Measurements from ENCODE around the gene ANKRD24.

The ANKRD24 gene

GRCh38 chr19:4197625-4198466 lies 15.4 kb downstream of the ANKRD24 start:
- in situ Hi-C loops (cut with HindIII; ENCODE audit: low sequenced_read_pairs): no loop called here

GRCh38 chr19:4198467-4199126 lies 16.1 kb downstream of the ANKRD24 start:
- in situ Hi-C loops (cut with HindIII; ENCODE audit: low sequenced_read_pairs): no loop called here

DNA sequence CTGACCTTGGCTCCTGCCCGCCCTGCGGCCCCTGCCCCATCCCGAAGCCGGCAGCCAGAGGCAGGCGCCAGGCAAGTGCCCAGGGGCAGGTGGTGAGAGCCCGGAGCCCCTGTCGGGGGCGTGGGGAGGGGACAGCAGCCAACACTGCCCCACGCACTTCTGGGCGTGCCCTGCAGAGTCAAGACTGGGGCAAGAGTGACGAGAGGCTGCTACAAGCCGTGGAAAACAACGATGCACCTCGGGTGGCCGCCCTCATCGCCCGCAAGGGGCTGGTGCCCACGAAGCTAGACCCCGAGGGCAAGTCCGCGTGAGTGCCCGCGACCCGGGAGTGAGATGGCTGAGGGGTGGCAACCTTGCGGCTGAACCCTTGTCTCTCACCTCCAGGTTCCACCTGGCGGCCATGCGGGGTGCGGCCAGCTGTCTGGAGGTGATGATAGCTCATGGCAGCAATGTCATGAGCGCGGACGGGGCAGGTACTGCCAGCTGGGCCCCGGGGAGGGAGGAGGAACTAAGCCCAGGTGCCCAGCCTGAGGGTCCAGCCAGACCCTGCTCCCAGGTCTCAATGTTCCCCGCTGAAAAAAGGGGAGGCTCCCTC lies 17.3 kb downstream of the ANKRD24 start:
- in situ Hi-C loops (cut with HindIII; ENCODE audit: low sequenced_read_pairs): loop anchor here (25.0 kb wide), 1 partner anchor 212 kb away; the partner anchor contains the start of gene EEF2

DNA sequence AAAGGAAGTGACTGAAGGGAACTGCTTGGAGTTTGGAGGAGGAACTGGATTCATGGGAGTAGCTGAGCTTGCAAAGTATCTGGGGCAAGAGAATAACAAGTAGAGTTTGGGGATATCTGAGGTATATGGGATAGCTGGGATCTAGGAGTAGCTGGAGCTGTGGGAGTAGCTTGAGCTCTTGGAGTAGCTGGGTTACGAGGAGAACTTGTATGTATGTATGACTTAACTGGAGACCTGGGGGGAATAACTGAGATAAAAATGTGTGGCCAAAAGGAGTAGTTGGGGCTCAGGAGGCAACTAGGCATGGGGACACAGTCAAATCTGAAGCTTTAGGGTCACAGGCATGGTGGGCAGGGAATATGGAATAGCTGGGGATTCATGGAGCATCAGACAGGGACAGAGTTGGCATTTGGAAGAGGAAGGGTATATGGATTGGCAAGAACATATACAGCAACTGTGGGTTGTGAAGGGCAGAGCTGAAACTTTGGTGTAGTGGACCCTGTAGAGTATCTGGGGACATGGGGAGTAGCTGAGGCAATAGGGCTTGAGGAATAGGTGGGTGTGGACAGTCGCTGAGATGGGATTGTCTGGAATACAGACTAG lies 18.6 kb downstream of the ANKRD24 start:
- in situ Hi-C loops (cut with HindIII; ENCODE audit: low sequenced_read_pairs): loop anchor here (25.0 kb wide), 1 partner anchor 214 kb away; the partner anchor contains the start of gene EEF2

GRCh38 chr19:4201798-4202197 lies 19.3 kb downstream of the ANKRD24 start:
- in situ Hi-C loops (cut with HindIII; ENCODE audit: low sequenced_read_pairs): loop anchor here (25.0 kb wide), 1 partner anchor 214 kb away; the partner anchor contains the start of gene EEF2

DNA sequence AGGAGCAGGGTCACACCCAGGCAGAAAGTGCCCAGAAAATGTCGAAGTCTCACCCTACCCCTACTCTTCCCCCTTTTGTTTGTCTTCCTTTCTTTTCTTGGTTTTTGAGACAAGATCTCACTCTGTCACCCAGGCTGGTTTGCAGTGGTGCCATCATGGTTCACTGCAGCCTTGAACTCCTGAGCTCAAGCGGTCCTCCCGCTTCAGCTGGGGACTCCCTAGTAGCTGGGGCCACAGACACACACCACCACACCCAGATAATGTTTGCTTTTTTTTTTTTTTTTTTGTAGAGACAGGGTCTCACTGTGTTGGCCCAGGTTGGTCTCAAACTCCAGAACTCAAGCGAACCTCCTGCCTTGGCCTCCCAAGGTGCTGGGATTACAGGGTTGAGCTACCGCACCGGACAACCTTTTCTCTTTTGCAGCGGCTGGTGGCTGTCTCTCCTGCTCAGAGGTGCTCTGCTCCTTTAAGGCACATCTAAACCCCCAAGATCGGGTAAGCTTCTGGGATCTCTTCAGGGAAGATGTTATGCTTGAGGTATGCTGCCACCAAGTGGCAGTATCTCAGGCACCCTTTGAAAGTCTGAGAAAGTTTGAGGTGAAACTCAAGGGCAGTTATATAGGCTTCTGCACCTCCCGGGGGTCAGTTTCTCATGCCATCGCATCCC lies 24.5 kb downstream of the ANKRD24 start:
- in situ Hi-C loops (cut with HindIII; ENCODE audit: low sequenced_read_pairs): loop anchor here (25.0 kb wide), 1 partner anchor 220 kb away; the partner anchor contains the start of gene EEF2

DNA sequence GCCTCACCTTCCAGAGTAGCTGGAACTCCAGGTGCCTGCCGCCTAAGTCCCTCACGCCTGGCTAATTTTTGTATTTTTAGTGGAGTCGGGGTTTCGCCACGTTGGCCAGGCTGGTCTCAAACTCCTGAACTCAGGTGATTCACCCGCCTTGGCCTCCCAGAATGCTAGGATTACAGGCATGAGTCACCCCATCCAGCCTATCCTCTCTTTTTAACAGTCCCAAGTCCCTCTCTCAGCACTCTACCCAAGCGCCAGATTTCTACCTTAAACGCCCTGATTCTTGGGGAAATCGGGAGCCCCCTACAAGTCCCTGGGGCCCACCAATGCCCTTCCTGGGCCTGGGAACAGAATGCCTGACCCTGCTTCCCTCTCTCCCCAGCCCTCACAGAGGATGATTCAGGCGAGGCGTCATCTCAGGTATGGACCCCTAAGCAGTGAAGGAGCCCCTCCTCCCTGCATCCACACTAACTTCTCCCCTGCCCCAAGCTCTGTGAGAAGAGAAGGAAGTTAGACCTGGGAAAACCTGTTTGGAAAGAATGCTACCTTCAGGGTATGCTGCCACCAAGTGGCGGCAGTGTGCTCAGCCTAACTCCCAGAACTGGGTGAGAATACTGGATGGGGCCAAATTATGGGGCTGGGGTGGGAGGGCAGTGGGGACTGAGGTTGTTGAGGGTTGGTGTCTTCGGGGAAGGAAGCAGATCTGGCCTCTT lies 26.1 kb downstream of the ANKRD24 start:
- in situ Hi-C loops (cut with HindIII; ENCODE audit: low sequenced_read_pairs): loop anchor here (25.0 kb wide), 1 partner anchor 221 kb away; the partner anchor contains the start of gene EEF2

- in situ Hi-C loops (cut with HindIII; ENCODE audit: low sequenced_read_pairs): loop anchor here (25.0 kb wide), 1 partner anchor 223 kb away; the partner anchor contains the start of gene EEF2
These were observed 27.8 kb downstream of the ANKRD24 start for GRCh38 chr19:4210166-4210731.

GRCh38 chr19:4213116-4213515 lies 30.6 kb downstream of the ANKRD24 start:
- in situ Hi-C loops (cut with HindIII; ENCODE audit: low sequenced_read_pairs): loop anchor here (25.0 kb wide), 1 partner anchor 226 kb away; the partner anchor contains the start of gene EEF2

DNA sequence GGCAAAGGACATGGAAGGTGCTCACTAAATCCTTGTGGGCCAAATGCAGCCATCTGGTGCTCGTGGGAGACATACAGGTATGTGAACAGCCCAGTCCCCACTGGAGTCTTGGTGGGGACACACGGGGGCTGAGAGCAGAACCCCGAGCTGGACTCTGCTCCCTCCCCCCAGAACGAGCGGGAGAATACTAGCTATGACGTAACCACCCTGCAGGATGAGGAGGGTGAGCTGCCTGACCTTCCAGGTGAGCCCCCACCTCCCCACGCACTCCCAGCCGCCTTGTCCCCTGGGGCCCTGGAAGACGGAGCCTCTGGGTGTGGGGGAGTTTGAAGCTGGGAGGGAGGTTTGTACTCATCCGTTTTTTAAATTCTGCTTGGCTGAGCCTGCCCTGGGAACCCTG lies 33.3 kb downstream of the ANKRD24 start:
- in situ Hi-C loops (cut with HindIII; ENCODE audit: low sequenced_read_pairs): loop anchor here (25.0 kb wide), 1 partner anchor 229 kb away; the partner anchor contains the start of gene EEF2

DNA sequence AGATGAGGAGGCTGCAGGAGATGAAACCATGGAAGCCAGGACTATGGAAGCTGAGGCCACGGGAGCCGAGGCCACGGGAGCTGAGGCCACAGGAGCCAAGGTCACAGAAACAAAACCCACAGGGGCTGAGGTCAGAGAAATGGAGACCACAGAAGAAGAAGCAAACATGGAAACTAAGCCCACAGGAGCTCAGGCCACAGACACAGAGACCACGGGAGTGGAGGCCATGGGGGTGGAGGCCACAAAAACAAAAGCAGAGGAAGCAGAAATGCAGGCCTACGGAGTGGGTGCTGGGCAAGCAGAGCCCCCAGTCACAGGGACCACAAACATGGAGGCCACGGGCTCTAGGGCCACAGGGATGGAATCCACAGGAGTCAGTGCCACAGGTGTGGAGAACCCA lies 34.4 kb downstream of the ANKRD24 start:
- in situ Hi-C loops (cut with HindIII; ENCODE audit: low sequenced_read_pairs): loop anchor here (25.0 kb wide), 1 partner anchor 230 kb away; the partner anchor contains the start of gene EEF2

DNA sequence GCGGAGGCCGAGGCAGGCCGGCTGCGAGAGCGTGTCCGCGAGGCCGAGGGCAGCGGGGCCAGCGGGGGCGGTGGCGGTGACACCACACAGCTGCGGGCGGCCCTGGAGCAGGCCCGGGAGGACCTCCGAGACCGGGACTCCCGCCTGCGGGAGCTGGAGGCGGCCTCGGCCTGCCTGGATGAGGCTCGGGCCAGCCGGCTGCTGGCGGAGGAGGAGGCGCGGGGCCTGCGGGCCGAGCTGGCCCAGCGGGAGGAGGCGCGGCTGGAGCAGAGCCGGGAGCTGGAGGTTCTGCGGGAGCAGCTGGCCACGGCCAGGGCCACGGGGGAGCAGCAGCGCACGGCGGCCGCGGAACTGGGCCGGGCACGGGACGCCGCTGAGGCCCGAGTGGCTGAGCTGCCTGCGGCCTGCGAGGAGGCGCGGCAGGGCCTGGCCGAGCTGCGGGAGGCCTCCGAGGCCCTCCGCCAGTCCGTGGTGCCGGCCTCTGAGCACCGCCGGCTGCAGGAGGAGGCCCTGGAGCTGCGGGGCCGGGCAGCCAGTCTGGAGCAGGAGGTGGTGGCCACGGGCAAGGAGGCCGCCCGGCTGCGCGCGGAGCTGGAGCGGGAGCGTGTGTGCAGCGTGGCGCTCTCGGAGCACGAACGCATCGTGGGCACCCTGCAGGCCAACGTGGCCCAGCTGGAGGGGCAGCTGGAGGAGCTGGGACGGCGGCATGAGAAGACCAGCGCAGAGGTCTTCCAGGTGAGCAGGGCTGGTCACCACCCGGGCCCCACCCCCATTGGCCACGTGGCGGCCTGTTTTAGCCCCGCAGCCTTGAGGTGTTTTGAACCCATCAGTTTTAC lies 35.2 kb downstream of the ANKRD24 start:
- in situ Hi-C loops (cut with HindIII; ENCODE audit: low sequenced_read_pairs): loop anchor here (25.0 kb wide), 1 partner anchor 230 kb away; the partner anchor contains the start of gene EEF2

- in situ Hi-C loops (cut with HindIII; ENCODE audit: low sequenced_read_pairs): loop anchor here (25.0 kb wide), 1 partner anchor 231 kb away; the partner anchor contains the start of gene EEF2
These were observed 36.0 kb downstream of the ANKRD24 start for GRCh38 chr19:4218523-4218922.

GRCh38 chr19:4220188-4220587 lies 37.7 kb downstream of the ANKRD24 start:
- in situ Hi-C loops (cut with HindIII; ENCODE audit: low sequenced_read_pairs): loop anchor here (25.0 kb wide), 1 partner anchor 233 kb away; the partner anchor contains the start of gene EEF2

DNA sequence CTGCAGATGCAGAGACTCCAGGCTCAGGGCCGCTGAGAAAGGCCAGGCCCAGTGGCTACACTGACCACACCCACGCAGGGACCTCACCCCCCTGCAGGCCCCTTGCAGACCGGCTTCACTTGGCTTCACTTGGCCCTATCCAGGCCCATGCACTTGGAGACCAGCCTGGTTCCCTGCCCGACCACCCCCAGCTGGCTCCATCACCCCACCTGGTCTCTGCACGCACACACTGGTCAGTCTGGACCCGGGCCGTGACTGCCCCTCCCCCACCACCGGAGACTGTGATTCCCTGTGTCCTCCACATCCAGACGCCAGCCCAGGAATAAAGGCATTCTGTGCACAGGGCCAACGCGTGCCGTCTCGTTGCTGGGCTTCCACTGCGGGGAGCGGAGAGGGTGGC lies 42.0 kb downstream of the ANKRD24 start:
- in situ Hi-C loops (cut with HindIII; ENCODE audit: low sequenced_read_pairs): loop anchor here (25.0 kb wide), 1 partner anchor 237 kb away; the partner anchor contains the start of gene EEF2

GRCh38 chr19:4225885-4226284 lies 43.4 kb downstream of the ANKRD24 start:
- in situ Hi-C loops (cut with HindIII; ENCODE audit: low sequenced_read_pairs): no loop called here

GRCh38 chr19:4227771-4228170 lies 45.3 kb downstream of the ANKRD24 start:
- in situ Hi-C loops (cut with HindIII; ENCODE audit: low sequenced_read_pairs): no loop called here

GRCh38 chr19:4228765-4229178 lies 46.3 kb downstream of the ANKRD24 start:
- in situ Hi-C loops (cut with HindIII; ENCODE audit: low sequenced_read_pairs): no loop called here

All from DLD1 (cell line).